Activated T-cell treated with anti-CD3 and anti-CD28 coated beads for 4 hours (primary cell): ENCODE results near the gene UBE2K.
"Not testable (repeated sequence)": the region's sequence is repeated elsewhere in the genome, so short reads cannot be mapped to it uniquely, and the experiment has no call there.

Source experiments
- DNase-seq: peaks from one replicate; pipeline ENCODE4 v3.0.0-alpha.2; 2020

Gene UBE2K

GRCh38 chr4:39731908-39732307, 34.0 kb downstream of the UBE2K start:
- DNase-seq = no peak

DNA sequence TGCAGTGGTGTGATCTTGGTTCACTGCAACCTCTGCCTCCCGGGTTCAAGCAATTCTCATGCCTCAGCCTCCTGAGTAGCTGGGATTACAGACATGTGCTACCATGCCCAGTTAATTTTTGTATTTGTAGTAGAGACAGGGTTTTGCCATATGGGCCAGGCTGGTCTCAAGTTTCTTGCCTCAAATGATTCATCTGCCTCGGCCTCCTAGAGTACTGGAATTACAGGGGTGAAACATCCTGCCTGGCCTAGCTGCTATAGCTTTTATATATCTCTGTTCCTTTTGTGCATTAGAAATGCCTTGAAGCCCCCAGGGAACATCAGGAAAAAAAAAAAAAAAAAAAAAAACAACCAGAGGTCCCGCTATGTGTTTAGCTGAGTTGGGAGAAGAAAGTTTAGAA, 34.8 kb downstream of the UBE2K start:
- no peak for DNase-seq

GRCh38 chr4:39739591-39739990, 41.7 kb downstream of the UBE2K start:
- DNase-seq = not testable (repeated sequence)

DNA sequence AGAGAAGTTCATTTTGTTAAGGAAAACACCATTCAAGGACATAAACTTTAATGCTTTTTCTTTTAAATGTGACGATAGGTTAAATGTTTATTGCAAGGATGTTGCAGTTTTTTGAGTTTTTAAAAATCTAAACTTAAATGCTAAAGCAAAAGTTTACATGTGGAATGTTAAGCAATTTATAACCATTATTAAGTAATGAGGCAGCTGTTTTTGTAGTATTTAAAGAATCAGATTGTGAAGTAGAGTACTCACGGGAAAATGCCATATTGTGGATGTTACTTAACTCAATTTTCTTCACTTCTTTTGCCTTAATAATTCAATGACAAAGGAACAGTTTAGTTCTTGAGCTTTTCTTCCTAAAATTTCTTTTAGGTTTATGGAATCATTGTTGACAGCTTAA, 43.5 kb downstream of the UBE2K start:
- no peak for DNase-seq

- no peak for DNase-seq
These were observed 48.0 kb downstream of the UBE2K start for GRCh38 chr4:39745920-39746319.

DNA sequence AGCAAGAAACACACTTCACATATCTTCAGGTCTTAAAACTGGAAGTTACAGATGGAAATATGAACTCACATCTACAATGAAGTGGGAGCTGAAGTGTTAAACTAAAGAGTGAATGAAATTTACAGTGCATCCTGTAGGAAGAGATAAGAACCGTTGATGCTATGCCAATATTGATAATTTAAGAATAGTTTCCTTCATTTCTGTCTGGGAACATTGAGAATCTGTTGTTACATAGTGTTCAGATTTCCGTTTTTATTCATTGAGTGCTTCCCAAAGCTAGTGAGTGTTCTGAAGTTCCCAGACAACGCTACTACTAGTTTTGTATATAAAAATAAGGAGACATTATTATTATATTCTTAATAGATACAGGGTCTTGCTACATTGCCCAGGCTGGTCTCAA, 52.3 kb downstream of the UBE2K start:
- DNase-seq = no peak

DNA sequence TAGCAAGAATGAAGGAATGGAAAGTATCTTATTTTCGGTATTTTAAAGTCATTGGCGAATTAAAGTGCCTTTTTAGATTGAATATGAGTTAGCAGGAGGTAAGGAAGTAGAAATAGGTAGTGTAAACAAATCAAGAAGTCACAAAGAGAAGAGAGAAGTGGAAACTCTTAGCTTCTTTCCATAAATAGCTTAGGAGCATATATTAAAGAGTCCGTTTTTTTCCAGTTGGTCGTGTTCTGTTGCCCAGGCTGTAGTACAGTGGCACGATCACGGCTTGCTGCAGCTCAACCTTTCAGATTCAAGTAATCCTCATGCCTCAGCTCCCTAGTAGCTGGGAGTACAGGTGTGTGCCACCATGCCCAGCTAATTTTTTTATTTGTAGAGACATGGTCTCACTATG, 56.4 kb downstream of the UBE2K start:
- DNase-seq = no peak

GRCh38 chr4:39756159-39756558, 58.2 kb downstream of the UBE2K start:
- DNase-seq = no peak

GRCh38 chr4:39758176-39758575, 60.2 kb downstream of the UBE2K start:
- no peak for DNase-seq

DNA sequence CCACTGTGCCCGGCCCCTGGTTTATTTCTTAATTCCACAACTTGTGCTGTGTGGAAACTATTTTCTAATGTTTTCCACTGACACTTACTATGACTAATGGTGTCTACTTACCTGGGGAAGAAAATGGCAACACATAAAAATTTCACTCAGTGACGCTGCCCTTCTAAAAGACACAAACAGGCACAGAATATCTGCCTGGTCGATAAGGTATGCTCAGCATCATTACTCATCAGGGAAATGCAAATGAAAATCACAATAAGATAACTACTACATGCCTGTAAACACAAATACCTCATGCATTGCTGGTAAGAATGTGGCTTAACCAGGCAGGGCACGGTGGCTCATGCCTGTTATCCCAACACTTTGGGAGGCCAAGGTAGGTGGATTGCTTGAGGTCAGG, 61.6 kb downstream of the UBE2K start:
- DNase-seq = no peak

GRCh38 chr4:39761005-39761667, 63.2 kb downstream of the UBE2K start:
- DNase-seq = no peak

GRCh38 chr4:39763714-39764572, 66.0 kb downstream of the UBE2K start:
- DNase-seq = no peak

DNA sequence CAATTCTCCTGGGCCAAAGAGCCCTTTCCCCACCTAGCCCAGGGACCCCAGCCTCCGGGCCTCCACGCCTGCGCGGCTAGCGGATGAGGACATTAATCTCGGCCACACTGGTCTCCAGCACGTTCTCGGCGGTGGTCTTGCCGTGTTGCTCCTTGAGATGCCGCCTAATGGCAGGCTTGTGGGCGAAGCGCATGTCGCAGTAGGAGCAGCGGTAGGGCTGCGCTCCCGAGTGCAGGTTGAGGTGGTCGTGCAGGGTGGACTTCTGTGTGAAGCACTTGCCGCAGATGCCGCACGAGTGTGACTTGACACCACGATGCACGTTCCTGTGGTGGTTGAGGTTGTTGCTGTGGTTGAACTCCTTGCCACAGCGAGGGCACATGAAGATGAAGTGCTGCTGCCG, 72.1 kb downstream of the UBE2K start:
- DNase-seq = no peak

- DNase-seq = no peak
These were observed 72.5 kb downstream of the UBE2K start for GRCh38 chr4:39770471-39770870.

DNA sequence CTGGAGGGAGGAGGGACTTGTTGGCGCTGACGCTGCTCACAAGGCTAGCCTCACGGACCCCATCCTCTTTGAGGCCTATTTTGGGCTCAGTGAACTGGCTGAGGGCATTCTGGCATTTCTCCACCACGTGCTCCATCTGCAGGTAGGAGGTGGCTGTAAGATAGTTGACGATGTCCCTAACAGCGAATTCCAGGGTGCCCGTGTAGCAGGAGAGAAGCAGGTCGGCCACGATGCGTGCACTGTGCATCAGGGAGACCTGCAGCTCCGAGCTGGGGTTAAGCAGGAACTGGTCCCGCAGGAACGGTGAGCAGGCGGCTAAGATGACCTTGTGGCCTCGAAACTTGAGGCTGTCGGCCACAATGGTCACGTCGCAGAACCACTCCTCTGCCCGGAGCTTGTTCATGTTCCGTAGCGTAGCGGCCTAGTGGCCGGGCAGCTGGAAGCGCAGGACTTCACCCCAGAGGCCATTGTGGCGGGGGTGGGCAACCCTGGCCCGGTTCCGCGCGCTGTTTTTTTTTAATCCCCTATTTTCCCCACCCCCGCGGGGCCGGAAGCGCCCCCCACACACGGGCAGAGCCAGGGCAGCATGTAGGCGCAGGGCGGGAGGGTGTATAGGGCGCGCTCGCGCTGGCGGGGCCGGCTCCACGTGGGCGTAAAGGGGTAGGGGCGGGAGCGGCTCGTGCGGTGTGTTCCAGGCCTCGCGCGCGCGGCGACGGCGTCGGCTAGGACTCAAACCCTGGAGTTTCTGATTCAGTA, 73.2 kb downstream of the UBE2K start:
- no peak for DNase-seq

- not testable (repeated sequence) for DNase-seq
These were observed 84.1 kb downstream of the UBE2K start for GRCh38 chr4:39781988-39782387.

DNA sequence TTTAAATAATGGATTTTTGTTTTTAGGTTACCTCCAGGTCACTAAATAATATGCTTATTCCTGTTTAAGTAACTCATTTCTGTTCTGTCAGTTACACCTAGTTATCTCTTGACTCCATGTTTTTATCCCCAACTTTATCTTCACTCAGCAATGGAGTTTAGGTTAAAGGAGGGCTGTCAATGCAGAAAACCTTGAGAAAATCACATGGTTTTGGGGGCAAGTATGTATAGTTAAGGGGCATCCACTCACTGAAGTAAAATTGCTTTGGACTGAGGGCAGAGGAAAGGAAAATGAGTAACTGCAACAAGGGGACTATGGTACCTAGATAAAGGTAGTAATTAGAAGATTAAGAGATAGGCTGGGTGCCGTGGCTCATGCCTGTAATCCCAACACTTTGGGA, 87.1 kb downstream of the UBE2K start:
- no peak for DNase-seq

- DNase-seq = no peak
These were observed 88.9 kb downstream of the UBE2K start for GRCh38 chr4:39786838-39787237.

GRCh38 chr4:39792128-39792527, 94.2 kb downstream of the UBE2K start:
- DNase-seq = no peak

GRCh38 chr4:39792529-39792928, 94.6 kb downstream of the UBE2K start:
- DNase-seq = no peak

- not testable (repeated sequence) for DNase-seq
These were observed 95.0 kb downstream of the UBE2K start for GRCh38 chr4:39792976-39793375.

- no peak for DNase-seq
These were observed 104.1 kb downstream of the UBE2K start for GRCh38 chr4:39802005-39802404.

- DNase-seq = no peak
These were observed 110.4 kb downstream of the UBE2K start for GRCh38 chr4:39808231-39808749.

GRCh38 chr4:39812500-39812899, 114.6 kb downstream of the UBE2K start:
- DNase-seq = no peak
